Measurements from ENCODE around the gene YKT6. TPM values are rescaled to one million over a fixed set of nuclear protein-coding genes. Genes with fewer than 3 reads are reported as not detected.
A peak's percentile ranks its signal among the peaks of the same experiment; 100 is the strongest.

Gene YKT6
- total RNA-seq, 1 donor from 2014 or later: 178 TPM

DNA sequence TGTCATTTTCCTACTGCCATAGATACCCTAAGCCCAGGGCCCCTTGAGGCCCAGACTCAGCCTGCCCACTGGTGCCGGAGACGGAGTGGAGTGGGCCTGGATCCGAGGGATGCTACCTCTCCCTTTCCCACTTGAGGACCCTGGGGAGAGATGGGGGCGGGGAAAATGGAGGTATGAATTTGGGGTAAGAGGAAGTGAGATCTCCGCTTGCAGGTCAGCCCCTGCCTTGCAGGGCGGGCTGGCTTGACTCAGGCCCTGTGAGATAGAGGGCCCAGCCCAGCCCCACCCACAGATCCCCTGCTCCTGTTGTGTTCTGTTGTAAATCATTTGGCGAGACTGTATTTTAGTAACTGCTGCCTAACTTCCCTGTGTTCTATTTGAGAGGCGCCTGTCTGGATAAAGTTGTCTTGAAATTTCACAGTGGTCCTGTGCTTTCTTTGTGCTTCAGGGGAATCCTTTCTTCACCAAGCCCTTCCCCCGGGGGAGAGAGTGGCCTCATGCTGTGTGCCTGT is 13.2 kb downstream of the YKT6 start:
- Mint-ChIP-seq H3K4me3 (ENCODE audit: unreplicated experiment) (peak overlapping the region; percentile 11), H3K27me3 (ENCODE audit: unreplicated experiment) (peaks cover 7% of the 10 kb centered on the region)

DNA sequence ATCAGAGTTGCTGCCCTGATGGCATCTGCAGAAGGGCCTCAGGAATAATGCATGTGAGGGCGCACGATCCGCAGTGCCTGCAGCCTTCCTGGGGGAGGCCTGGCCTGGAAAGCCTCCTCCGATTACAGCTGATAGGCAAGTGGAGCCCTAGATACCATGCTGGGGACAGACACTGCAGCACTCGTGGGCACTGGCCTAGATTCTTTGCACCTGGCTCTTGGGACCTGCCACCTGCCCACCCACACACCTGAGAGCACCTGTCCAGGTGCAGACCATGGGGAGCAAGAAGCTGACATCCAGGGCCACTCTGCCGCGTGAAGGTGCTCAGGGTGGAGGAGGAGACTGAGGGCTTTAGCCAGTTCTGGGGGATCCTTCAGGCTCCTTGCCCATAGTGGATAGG is 14.8 kb downstream of the YKT6 start:
- Mint-ChIP-seq H3K27ac (ENCODE audit: unreplicated experiment) (peak overlapping the region; percentile 28), H3K4me3 (ENCODE audit: unreplicated experiment) (no peak overlapping the region), H3K27me3 (ENCODE audit: unreplicated experiment) (peaks cover 8% of the 10 kb centered on the region), H3K36me3 (ENCODE audit: unreplicated experiment) (no peaks in the 10 kb centered on the region), H3K4me1 (ENCODE audit: low read depth, unreplicated experiment) (peaks cover 18% of the 10 kb centered on the region), H3K9me3 (ENCODE audit: unreplicated experiment) (peaks cover 14% of the 10 kb centered on the region)
- TF ChIP-seq, protein P1, sequence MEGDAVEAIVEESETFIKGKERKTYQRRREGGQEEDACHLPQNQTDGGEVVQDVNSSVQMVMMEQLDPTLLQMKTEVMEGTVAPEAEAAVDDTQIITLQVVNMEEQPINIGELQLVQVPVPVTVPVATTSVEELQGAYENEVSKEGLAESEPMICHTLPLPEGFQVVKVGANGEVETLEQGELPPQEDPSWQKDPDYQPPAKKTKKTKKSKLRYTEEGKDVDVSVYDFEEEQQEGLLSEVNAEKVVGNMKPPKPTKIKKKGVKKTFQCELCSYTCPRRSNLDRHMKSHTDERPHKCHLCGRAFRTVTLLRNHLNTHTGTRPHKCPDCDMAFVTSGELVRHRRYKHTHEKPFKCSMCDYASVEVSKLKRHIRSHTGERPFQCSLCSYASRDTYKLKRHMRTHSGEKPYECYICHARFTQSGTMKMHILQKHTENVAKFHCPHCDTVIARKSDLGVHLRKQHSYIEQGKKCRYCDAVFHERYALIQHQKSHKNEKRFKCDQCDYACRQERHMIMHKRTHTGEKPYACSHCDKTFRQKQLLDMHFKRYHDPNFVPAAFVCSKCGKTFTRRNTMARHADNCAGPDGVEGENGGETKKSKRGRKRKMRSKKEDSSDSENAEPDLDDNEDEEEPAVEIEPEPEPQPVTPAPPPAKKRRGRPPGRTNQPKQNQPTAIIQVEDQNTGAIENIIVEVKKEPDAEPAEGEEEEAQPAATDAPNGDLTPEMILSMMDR (IDR thresholded peaks at IDR 0.05; ENCODE audit: partially characterized antibody, unreplicated experiment): no peak
- DNase-seq: no peak

More for the DNA sequence above, 13.2 kb downstream of the YKT6 start:
- Mint-ChIP-seq H3K27ac (ENCODE audit: unreplicated experiment) (peak overlapping the region; percentile 71), H3K4me1 (ENCODE audit: low read depth, unreplicated experiment) (peaks cover 18% of the 10 kb centered on the region), H3K9me3 (ENCODE audit: unreplicated experiment) (peaks cover 11% of the 10 kb centered on the region), H3K36me3 (ENCODE audit: unreplicated experiment) (no peaks in the 10 kb centered on the region)
- TF ChIP-seq, protein P1 (IDR thresholded peaks at IDR 0.05; ENCODE audit: partially characterized antibody, unreplicated experiment): no peak
- DNase-seq: no peak

DNA sequence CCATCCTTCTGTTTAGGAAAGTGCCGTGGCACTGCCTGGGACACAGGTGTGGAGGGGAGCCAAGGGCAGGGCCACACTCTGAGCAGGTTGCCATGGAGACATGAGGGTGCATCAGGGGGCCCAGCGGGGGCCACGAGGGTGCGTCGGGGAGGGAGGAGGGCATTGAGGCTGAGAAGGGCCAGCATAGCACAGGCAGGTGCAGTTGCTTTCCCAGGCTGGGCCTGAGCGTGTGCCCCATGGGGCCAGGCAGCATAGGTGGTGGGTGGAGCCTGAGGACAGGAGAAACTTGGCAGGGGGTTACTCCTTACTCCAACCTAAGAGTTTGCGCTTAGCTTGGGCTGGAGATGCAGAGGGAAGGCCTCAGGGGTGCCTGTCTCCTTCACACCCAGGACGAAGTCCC is 15.2 kb downstream of the YKT6 start:
- Mint-ChIP-seq H3K27ac (ENCODE audit: unreplicated experiment) (peak overlapping the region; percentile 28), H3K9me3 (ENCODE audit: unreplicated experiment) (peaks cover 14% of the 10 kb centered on the region), H3K27me3 (ENCODE audit: unreplicated experiment) (peaks cover 9% of the 10 kb centered on the region), H3K4me3 (ENCODE audit: unreplicated experiment) (no peak overlapping the region), H3K4me1 (ENCODE audit: low read depth, unreplicated experiment) (peaks cover 18% of the 10 kb centered on the region), H3K36me3 (ENCODE audit: unreplicated experiment) (no peaks in the 10 kb centered on the region)
- DNase-seq: no peak
- TF ChIP-seq, protein P1 (IDR thresholded peaks at IDR 0.05; ENCODE audit: partially characterized antibody, unreplicated experiment): no peak

DNA sequence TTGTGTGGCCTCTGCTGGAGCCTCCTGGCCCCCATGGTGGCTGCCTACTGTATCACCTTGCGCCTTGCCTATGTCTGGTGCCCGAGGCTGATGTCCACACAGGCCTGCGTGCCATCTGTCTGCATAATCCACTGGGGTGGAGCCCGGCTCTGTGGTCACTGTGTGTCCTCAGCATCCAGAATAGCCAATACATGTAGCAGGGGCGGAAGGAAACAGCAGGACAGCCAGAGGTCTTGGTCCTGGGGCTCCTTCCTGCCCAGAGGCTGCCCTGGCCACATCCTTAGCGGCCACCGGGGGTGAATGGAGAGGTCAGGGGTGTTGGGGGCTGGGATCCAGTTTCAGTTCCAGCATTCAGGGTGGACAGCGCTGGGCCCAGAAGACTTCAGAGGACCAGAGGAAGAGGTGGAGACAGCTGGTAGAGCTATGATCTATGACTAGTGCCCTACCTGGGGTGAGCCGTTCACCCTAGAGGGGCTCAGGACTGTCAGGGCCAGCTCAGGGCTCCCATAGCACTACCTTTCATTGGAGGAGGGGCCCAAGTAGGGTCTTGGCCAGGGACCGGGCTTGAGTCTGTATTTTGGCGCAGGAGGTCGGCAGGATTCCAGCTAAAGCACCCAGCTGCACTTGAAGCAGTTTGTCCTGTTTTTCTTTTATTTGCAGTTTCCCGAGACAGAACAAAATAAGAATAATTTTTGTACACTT is 15.9 kb downstream of the YKT6 start:
- H3K27me3 Mint-ChIP-seq (ENCODE audit: unreplicated experiment): peaks cover 8% of the 10 kb centered on the region
- no peak overlapping the region for H3K4me3 Mint-ChIP-seq (ENCODE audit: unreplicated experiment)
- H3K4me1 Mint-ChIP-seq (ENCODE audit: low read depth, unreplicated experiment): peaks cover 17% of the 10 kb centered on the region
- H3K27ac Mint-ChIP-seq (ENCODE audit: unreplicated experiment): peak overlapping the region; percentile 70
- TF ChIP-seq, protein P1 (IDR thresholded peaks at IDR 0.05; ENCODE audit: partially characterized antibody, unreplicated experiment): no peak
- peaks cover 12% of the 10 kb centered on the region for H3K9me3 Mint-ChIP-seq (ENCODE audit: unreplicated experiment)
- peak; percentile 20 for DNase-seq
- H3K36me3 Mint-ChIP-seq (ENCODE audit: unreplicated experiment): no peaks in the 10 kb centered on the region

DNA sequence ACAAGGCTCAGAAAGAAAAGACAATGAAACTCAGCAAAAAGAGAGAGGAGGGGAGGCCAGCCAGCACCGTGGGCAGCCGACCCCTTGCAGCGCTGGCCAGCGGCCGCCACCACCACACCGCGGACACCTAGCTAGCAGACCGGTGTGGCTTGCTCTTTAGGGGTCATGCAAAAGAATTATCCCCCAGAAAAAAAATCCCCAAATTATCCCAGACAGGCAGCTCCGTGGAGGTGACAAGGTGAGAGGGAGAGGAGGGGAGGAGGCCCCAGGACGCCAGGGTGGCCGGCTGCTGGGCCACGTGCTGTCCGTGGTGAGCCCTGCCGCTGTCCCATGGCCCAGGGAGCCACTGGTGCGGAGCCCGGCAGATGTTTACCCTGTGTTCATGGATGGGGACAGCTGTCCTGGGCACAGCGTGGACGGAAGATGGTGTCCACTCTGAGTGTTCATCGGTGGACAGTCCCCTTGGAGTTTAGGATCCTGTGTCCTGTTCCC is 16.5 kb downstream of the YKT6 start:
- Mint-ChIP-seq H3K4me1 (ENCODE audit: low read depth, unreplicated experiment) (peaks cover 22% of the 10 kb centered on the region), H3K36me3 (ENCODE audit: unreplicated experiment) (no peaks in the 10 kb centered on the region), H3K27me3 (ENCODE audit: unreplicated experiment) (peaks cover 10% of the 10 kb centered on the region), H3K9me3 (ENCODE audit: unreplicated experiment) (peaks cover 12% of the 10 kb centered on the region), H3K27ac (ENCODE audit: unreplicated experiment) (peak overlapping the region; percentile 70), H3K4me3 (ENCODE audit: unreplicated experiment) (no peak overlapping the region)
- TF ChIP-seq, protein P1 (IDR thresholded peaks at IDR 0.05; ENCODE audit: partially characterized antibody, unreplicated experiment): no peak
- DNase-seq: peak; percentile 19

All from glutamatergic neuron (in vitro differentiated cells).